ENCODE results near the gene MYBL2. TPM values are rescaled to one million over a fixed set of nuclear protein-coding genes. Genes with fewer than 3 reads are reported as not detected.

Gene MYBL2
- total RNA-seq, 1 donor from 2014 or later = 0.44 TPM

GRCh38 chr20:43662943-43663655, 3.8 kb upstream of the MYBL2 start:
- intact Hi-C loops (cut with micrococcal nuclease) = no loop called here
- DNase-seq = no peak
- Histone ChIP-seq H3K36me3 (no peaks in the 10 kb centered on the region), H3K27ac (replicated peaks) (no peak overlapping the region), H3K27me3 (ENCODE audit: low read depth) (peaks cover 61% of the 10 kb centered on the region), H3K4me1 (peaks cover 16% of the 10 kb centered on the region), H3K4me3 (no peak overlapping the region), H3K9me3 (replicated peaks) (no peaks in the 10 kb centered on the region)
- no peak for TF ChIP-seq CTCF (IDR thresholded peaks at IDR 0.05; ENCODE audit: borderline replicate concordance)

- DNase-seq = no peak
- H3K4me3 ChIP-seq = no peak overlapping the region
- no peaks in the 10 kb centered on the region for H3K36me3 ChIP-seq
- TF ChIP-seq CTCF (IDR thresholded peaks at IDR 0.05; ENCODE audit: borderline replicate concordance) = no peak
- H3K27me3 ChIP-seq (ENCODE audit: low read depth) = peaks cover 81% of the 10 kb centered on the region
- intact Hi-C loops (cut with micrococcal nuclease) = no loop called here
- no peak overlapping the region for H3K27ac ChIP-seq (replicated peaks)
- peaks cover 16% of the 10 kb centered on the region for H3K4me1 ChIP-seq
- no peaks in the 10 kb centered on the region for H3K9me3 ChIP-seq (replicated peaks)
Measured at GRCh38 chr20:43665466-43666176, 1.3 kb upstream of the MYBL2 start.

DNA sequence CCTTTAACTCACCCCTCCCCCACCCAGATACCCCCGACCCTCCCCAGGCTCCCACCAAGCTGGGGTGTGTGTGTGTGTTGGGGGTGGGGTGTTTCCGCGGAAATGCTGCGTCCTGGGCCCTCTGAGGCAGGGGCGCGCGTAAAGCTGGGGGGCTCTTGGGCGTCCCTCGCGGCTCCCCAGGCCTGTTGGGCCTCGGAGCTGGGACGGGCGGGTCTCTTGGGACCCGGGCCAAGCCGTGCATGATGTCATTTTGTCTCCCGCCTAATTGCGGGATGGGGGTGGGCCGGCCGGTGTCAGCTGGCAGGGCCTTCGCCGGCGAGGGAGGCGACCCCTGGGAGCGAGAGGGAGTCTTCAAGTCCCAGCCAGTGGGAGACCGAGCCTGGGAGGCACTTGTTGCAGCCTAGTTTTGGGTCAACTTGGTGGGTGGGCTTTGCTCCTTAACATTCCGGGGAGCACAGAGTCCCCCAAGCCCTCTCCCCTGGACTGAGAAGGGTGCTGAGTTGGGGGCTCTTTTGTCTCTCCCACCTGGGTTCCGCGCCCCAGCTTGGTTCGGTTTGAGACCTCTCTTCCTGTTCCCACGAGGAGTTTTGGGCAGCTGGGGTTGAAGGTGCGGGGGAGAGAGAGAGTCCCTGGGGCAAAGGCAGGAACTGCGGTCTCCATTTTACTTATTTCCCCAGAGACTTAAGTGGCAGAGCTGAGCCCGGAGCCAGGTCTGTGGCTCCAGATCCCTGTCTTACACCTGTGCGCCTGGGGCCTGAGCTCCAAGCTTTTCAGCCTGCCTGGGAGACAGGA, 623 bp downstream of the MYBL2 start:
- Histone ChIP-seq H3K4me3 (peak overlapping the region; percentile 47), H3K27me3 (ENCODE audit: low read depth) (peaks cover 93% of the 10 kb centered on the region)
- intact Hi-C loops (cut with micrococcal nuclease) = no loop called here

GRCh38 chr20:43669332-43669731, 2.4 kb downstream of the MYBL2 start:
- peaks cover 83% of the 10 kb centered on the region for H3K27me3 ChIP-seq (ENCODE audit: low read depth)
- H3K9me3 ChIP-seq (replicated peaks) = no peaks in the 10 kb centered on the region
- no peak for TF ChIP-seq CTCF (IDR thresholded peaks at IDR 0.05; ENCODE audit: borderline replicate concordance)
- H3K4me1 ChIP-seq = peaks cover 16% of the 10 kb centered on the region
- intact Hi-C loops (cut with micrococcal nuclease) = no loop called here
- H3K4me3 ChIP-seq = no peak overlapping the region
- no peak for DNase-seq
- no peak overlapping the region for H3K27ac ChIP-seq (replicated peaks)
- no peaks in the 10 kb centered on the region for H3K36me3 ChIP-seq

More for the DNA sequence above, 623 bp downstream of the MYBL2 start:
- Histone ChIP-seq H3K4me1 (peaks cover 16% of the 10 kb centered on the region), H3K27ac (replicated peaks) (no peak overlapping the region), H3K36me3 (no peaks in the 10 kb centered on the region), H3K9me3 (replicated peaks) (no peaks in the 10 kb centered on the region)
- DNase-seq = no peak
- no peak for TF ChIP-seq CTCF (IDR thresholded peaks at IDR 0.05; ENCODE audit: borderline replicate concordance)

GRCh38 chr20:43670423-43670822, 3.5 kb downstream of the MYBL2 start:
- Histone ChIP-seq H3K27me3 (ENCODE audit: low read depth) (peaks cover 72% of the 10 kb centered on the region), H3K36me3 (no peaks in the 10 kb centered on the region), H3K4me3 (no peak overlapping the region), H3K4me1 (peaks cover 16% of the 10 kb centered on the region), H3K9me3 (replicated peaks) (no peaks in the 10 kb centered on the region), H3K27ac (replicated peaks) (no peak overlapping the region)
- TF ChIP-seq CTCF (IDR thresholded peaks at IDR 0.05; ENCODE audit: borderline replicate concordance) = no peak
- intact Hi-C loops (cut with micrococcal nuclease) = no loop called here
- no peak for DNase-seq

Measured in left ventricle myocardium inferior (tissue), 1 donor.